Left colon (tissue), 2 donors: ENCODE data around the gene BCO2. TPM values are rescaled to one million over a fixed set of nuclear protein-coding genes. Genes with fewer than 3 reads are reported as not detected.

Experiments used
- ATAC-seq: fragments of 200-7000 bp; cut with Tn5 transposase; one replicate; pipeline ENCODE4 v1.9.1; 2020; ENCODE audit warnings: mild to moderate bottlenecking, moderate library complexity
- DNase-seq, 2 donors: peaks; one replicate each; pipeline ENCODE4 v3.0.0-alpha.2; 2020
- intact Hi-C, 2 donors: fragments of 100-400 bp; cut with DNase I in 1 of 2; cut with micrococcal nuclease in 1 of 2; formaldehyde crosslinking; loops; one replicate each; pipeline versions ENCODE4 v1.11.2 to v1.14.0; 2022; cut with DNase I, micrococcal nuclease
- total RNA-seq, 2 donors: library from RNA; stranded (reverse); fragmentation: NEBNext Ultra II Directional; extraction: Animal tissue kit (Norgen Biotek cat#: 25700); gene quantifications; one replicate each; pipeline ENCODE4 v1.2.1, GENCODE V29; 2021
- donor health status: DM: no; HTN: no; CAD: no.
- donor health status: DM: yes; HTN: yes; CAD: no.

Gene BCO2
- total RNA-seq, 2 donors from 2014 or later: 3.4 to 4.3 TPM

DNA sequence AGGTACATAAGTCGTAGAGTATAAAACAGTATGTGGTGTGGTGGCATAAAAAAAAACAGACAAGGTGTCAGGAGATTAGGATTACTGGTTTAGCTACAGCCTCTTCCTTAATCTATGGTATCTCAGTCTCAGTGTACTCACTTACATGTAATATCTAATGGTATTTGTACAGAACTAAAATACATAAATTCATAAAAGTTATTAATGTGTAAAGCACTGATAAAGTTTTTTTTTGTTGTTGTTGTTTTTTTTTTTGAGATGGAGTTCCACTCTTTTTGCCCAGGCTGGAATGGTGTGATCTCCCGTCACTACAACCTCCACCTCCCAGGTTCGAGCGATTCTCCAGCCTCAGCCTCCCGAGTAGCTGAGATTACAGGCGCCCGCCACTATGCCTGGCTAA, 53.8 kb downstream of the BCO2 start:
- DNase-seq: no peak
- no peak for ATAC-seq
- intact Hi-C loops: no loop called here

DNA sequence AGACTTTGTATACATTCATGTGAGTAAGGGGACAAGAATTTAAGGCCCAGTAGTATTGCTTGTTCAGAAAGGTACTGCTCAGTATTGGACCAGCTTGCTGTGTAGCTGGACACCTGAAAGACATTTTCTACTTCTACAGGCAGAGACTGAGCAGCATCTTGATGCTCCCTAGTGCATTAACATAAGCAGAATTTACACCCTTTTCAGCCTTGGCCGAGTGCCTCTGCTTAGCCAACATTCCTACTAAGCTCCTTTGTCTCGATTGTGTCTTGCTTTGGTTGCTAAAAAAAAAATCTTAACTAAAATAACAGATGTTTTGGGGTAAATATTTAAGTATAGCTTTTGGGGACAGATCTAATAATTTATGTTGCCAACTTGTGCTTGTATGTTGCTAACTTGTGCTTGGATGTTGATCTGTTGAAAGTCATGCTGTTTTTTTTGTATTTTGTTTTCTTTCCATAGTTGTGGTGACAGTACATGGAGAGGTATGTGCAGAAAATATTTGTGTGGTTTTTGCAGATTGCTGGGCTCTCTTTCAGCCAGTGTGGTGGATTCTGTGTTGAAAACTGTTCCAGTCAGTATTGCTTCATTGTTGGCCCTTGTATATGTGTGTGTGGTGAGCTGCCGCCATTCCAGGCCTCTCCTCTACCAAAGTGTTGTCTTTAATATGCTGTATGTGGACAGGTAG, 54.6 kb downstream of the BCO2 start:
- DNase-seq (no peak), ATAC-seq (no peak)
- intact Hi-C loops: no loop called here

DNA sequence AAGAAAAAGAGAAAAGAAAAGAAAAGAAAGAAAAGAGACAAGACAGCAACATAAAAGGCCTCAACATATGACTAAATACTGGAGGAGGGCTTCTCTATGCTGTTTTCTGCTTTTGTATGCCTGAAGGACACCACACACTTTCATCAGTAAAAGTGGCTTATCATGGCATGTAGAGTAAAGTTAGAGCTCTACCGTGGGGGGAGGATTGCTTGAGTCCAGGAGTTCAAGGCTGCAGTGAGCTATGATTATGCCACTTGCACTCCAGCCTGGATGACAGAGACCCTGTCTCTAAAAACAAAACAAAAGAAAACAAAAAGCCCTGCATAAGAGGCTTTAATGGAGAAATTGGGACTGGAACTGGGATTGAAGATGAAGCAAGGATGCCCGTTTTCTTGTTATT, 56.6 kb downstream of the BCO2 start:
- no peak for ATAC-seq
- intact Hi-C loops: no loop called here
- no peak for DNase-seq

DNA sequence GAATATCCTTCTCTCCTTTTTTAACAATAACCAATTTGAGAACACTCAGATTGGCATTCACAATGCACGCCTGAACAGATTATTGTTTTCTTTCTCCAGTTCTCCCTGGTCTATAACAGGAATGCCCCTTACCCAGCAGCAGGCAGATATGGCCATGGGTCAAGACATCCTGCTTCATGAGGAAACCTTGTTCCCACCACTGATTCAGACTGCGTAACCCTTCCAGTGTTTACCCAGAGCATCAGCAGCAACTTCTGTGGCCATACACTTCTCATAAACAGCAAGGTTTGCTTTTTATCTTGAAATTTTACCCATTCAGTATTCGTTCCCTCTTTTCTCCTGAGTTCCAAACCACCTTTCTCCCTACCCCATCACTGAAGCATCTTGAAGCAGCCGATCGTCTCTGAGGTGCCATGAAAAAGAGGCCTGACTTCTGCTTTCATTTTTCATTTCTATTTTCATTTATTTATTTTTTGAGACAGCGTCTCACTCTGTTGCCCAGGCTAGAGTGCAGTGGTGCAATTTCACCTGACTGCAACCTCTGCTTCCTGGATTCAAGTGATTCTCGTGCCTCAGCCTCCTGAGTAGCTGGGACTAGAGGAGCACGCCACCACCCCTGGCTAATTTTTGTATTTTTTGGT, 60.6 kb downstream of the BCO2 start:
- DNase-seq (no peak), ATAC-seq (no peak)
- intact Hi-C loops: no loop called here

DNA sequence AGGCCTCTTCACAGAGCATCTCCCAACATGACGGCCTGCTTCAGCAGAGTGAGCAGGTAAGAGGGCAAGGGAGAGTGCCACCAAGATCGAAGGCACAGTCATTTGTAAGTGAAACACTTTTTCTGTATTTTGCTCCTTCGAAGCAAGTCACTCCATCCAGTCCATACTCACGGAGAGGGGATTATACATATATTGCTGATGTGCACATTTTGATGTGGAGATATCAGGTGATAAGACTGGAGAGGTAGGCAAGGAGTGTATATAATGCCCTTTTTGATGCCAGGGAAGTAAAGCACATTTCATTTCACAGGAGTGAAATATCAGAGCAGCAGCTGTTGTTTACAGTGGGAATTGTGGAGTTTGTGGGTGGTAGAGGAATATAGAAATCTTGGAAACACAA, 62.1 kb downstream of the BCO2 start:
- no peak for DNase-seq
- intact Hi-C loops: no loop called here
- ATAC-seq: no peak

DNA sequence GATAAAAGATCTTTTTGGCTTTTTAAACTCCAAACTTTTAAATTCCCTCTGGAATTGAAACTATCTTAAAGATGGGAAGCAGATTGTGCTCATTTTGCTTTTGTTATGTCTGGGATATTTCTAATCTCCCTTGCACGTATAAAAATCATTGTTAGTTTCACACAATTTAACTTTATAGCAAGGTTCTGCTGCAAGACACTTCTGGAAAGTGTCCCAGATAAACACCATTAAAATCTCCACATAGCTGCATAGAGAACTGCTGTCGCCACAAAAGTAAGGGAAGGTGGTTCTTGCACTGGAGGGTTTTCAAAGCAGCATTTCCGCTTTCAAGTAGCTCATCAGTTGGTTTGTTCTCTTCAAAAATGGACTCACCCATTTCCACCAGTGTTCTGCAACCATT, 62.7 kb downstream of the BCO2 start:
- no peak for DNase-seq
- intact Hi-C loops: no loop called here
- peak; percentile 52 for ATAC-seq

DNA sequence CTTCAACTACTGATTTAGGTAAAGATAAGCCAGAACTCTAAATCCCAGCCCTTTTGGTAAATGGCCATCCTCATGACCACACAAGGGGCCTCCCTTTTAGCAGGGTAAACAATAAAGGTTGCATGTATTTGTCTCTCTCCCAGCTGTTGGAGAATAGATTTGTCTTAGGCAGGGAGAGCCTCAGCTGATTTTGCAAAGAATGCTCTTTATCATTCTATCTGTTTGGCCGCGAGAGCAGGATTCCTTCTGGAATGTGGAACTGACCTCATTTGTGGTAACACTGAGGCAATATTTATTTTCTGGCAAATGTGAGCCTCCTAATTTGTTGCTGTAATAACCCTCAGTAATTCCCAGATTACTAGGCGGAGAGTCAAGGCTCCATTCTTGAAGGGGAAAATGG, 66.2 kb downstream of the BCO2 start:
- no peak for ATAC-seq
- DNase-seq: no peak

DNA sequence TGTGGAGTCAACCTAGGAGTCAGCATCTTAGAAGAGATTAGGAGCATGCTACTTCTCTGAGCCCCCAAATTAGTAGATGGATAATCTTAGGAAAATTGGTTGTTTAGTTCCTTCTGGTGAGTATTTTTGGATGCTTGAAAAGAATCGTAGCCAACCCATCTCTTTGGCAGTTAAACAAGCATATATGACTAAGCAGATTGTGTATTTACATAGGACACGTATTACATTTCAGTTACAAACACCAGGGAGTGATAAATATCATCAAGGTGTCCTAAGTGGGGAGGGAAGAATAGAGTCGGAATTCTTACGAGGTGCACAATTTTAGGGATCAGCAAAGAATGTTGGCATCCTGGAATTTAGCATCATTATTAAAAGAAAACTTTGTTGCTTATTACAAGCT, 71.9 kb downstream of the BCO2 start:
- ATAC-seq: no peak

More for the DNA sequence above, 66.2 kb downstream of the BCO2 start:
- intact Hi-C loops: no loop called here

DNA sequence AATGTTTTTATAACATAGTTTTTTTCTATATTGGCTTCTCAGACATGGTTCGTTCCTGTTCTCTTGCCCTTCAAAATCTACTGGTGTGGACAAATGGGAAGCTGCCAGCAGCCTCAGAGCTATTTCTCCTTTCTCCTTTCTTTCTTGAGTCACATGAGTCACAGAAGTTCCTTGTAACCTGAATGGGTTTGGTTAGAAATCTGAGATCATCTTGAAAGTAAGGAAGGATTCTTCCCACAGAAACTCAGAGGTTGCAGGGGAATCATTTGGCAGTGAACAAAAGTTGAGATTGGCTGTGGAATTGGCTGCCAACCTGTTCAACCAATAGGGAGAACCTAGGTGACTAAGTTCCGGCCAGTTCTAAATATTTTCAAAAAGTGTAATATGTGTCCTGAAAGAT, 72.9 kb downstream of the BCO2 start:
- no peak for ATAC-seq
- DNase-seq: no peak
- intact Hi-C loops: no loop called here

More for the DNA sequence above, 71.9 kb downstream of the BCO2 start:
- DNase-seq: no peak
- intact Hi-C loops: no loop called here

DNA sequence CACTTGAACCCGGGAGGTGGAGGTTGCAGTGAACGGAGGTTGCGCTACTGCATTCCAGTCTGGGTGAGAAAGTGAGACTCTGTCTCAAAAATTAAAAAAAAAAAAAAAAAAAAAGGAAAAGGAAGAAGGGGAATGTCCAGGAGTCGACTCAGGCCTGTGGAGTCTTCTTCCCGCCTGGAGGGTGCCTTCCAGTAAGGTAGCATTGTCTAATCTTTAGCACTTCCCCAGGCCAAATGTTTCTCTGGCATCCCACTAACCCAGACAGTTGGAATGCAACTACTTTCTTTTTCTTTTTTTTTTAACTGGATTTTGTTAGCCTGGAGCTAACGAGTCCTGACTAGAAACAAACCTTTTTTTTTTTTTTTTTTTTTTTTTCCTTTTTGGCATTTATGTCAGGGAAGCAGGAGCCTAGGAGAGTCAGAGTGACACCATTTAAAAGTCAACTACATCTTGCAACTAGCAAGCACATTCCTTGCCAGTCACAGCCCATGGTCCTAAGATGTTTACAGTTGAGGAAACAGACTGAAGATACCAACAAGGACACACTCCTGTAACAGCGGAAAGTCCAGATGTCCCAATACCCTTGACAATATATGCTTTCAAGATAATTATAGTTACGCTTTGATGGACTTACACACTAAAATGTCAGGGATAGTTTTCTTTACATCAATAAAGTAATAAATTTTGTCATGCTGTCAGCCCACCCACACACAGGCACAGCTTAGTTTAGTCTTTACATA, 74.7 kb downstream of the BCO2 start:
- ATAC-seq (no peak), DNase-seq (no peak)

DNA sequence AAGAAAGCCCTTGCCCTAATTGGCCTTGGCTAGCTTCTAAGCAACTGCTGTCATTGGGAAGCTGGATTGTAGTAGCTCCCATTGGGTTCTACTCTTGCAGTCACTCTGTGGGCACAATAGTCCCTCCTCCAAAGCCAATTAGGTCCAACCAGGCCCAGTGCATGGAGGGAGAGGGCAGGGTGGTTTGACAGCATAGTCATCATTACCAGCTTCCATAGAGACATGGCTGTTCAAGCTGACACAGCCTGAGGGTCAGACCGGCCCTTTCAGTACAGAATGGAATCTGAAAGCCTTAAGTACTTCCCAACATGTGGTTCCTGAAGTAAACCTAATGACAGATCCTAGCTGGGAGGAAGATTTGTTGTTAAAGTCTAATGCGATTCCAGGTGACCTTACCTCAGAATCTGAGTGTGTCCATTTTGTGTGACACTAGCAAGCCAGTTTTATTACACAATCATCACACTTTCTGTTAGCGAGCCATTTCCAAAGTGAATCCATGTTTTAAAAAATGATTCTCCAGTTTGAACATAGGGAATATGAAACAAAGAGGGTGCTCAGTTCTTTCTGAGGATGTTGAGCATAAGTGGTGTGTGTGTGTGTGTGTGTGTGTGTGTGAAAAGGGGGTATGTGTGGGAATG, 78.4 kb downstream of the BCO2 start:
- no peak for ATAC-seq
- DNase-seq: no peak
- intact Hi-C loops: no loop called here

More for the DNA sequence above, 74.7 kb downstream of the BCO2 start:
- intact Hi-C loops: no loop called here

DNA sequence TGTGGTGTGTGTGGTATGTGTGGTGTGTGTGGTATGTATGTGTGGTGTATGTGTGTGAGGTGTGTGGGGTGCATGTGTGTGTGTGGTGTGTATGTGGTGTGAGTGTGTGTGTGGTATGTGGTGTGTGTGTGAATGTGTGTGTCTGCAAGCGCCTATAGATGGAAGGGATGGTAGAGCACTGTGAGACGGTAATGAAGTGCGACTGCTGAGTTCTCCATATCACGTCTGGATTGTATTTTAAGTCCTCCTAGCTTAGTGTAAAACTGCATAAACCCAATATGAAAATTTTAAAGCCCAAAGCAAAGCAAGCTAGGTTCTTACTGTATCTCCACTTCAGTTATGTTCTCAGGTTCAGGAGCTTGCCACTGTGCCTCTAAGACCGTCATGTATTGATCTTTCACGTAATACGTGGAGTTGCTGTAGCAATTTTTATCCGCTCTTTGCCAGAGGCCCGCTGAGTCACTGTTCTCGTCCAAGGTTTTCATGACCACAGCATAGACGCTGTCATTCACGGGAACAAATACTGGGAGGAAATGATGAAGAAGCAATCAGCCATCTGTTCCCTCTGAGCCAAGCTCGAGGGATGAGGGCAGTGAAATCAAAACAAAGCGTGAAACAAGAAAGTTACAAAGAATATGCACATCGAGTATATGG, 79.9 kb downstream of the BCO2 start:
- intact Hi-C loops: no loop called here
- ATAC-seq: no peak
- no peak for DNase-seq

DNA sequence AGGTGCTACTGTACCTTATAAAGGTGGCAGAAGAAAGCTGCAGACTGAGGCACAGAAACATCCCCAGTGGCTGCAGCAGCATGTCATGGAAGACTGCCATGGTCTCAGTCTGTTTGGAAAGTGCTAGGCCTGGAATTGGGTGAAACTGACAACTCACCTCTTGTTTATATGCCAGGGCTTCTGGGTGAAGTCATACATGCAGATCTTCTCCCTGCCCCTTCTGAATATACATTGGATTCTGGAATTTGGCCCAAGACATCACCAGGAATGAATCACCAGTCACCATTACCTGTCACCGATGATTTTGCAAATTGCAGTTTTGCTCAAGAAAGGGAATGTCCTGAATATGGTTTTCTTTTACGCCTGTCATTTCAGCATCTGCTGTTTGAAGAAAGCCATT, 85.2 kb downstream of the BCO2 start, which contains the start of gene PLET1:
Gene PLET1 (minus strand): TSS at position 371 of the 400 bp plus-strand sequence. CDS start 271 bp downstream, at position 100.
- ATAC-seq (no peak), DNase-seq (no peak)
- intact Hi-C loops: no loop called here

DNA sequence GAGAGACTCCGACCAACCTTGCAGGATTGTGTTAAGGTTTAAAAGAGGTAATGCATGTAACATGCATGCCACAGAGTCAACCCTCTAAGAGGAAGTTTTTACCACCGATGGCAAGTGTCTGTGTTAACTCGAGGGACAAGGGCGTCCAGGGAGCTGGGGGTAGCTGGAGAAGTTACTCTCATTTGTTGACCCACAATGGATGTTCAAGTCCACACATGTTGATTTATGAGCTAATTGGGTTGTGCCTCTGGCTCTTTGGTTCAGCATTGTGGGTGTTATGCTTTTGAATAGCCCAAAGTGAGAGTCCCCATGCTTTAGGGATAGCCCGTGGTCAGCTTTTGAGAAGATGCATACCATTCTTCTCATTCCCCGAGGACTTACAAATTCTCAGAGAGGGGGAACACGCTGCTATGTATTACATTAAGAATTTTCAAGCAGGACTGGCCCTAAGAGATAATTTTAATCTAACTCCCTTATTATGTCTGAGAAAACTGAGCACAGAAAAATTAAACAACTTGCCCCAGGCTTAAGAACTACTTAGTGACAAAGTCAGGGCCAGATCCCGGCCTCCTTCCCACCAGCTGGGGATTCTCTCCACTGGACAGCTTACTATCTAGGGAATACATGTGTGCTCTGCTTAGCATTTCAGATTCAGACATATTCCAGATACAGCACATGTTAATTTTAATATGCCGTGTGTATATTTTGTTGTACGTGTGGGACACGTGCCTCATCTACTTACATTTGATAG, 90.5 kb downstream of the BCO2 start:
- intact Hi-C loops: no loop called here
- ATAC-seq (no peak), DNase-seq (no peak)

DNA sequence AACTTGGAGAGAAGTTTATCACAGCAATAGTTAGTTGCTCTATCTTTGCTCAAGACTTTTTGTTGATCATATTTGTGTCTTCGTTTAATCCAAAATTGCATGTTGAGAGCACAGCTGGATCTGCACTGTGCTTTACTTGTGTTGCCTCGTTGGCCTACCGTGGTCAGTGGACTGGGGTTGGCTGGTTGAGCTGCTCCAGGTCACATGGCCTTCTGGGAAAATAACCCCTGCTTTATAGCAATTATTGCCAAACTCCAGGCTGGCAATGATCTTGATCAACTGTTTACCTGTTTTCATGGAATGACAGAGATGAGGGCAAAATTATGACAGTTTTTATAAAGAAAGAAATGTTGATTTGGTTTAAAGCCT, 91.1 kb downstream of the BCO2 start:
- DNase-seq (no peak), ATAC-seq (no peak)
- intact Hi-C loops: no loop called here

DNA sequence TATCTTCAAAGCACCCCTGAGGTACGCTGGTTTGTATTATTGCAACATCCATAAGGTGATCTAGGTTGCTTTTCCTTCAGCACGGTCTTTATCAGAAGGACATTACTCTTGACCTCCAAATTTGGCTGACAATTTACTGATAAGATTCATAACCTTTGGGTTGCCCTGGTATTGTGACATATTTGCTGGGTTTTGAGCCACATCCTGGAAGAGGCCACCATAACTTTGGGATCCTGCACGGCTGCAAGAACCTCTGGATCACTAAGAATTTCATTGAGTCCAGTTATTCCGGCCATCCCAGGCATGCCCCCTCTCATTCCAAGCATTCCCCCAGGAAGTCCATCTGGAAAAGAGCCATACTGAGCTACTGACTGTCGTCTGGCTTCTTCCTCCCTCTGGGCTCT, 91.9 kb downstream of the BCO2 start:
- intact Hi-C loops: no loop called here
- ATAC-seq (no peak), DNase-seq (no peak)

DNA sequence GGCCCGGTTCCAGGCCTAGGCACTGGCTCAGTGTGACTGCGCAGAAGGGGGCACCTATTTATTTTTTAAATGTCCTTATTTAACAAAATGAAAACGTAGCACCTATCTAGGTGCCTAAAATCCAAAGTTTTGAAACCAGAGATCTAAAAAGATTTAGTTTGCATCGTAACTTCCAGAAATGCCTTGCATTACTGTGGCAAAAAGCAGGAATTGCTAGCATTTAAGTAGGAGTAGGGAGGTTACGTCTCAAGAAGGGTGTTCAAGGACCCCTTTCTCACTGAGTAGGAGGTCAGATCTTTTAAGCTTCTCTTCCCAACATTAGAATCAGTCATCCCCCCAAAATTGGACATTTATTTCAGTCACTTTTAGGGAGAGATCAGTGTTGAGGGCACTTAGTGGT, 93.1 kb downstream of the BCO2 start:
- DNase-seq: no peak
- no peak for ATAC-seq
- intact Hi-C loops: no loop called here
